ENCODE measurements around the gene PRMT9.

Gene PRMT9

GRCh38 chr4:147678796-147679549, 5.0 kb downstream of the PRMT9 start:
- DNase-seq = no peak

DNA sequence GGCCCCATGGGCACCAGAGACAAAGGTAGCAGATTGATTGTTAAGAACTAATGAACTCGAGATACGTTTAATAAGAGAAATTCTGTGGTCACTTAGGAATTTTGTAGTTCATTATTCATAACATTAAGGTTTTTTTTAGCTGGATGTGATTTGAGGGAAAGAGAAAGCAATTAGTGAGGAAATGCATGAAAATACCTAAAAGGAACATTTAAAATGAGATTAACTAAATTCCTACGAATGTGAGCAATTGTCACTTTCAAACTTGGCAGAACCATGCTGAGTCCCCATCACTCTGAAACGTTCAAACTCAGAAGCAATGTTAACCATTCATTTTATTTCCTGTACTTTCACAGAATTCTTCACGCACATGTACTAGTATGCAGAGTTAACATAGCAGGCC, 5.9 kb downstream of the PRMT9 start:
- no peak for DNase-seq

DNA sequence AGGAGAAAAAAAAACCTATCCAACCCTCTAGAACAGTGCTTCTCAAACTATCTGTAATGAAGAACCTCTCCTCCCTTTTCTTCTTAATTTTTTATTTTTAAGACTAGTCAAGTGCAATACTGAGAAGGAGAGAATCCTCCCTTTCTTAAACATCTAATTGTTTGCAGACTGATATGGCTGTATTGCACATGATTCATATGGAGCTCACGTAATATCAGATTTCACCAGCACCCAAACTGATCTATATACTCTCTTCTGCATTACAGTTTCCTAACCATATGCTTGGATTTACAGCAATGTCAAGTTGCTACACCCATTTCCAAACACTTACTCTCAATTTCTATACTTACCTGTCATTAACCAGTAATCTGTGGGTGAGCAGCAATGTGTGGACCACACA, 9.5 kb downstream of the PRMT9 start:
- no peak for DNase-seq

GRCh38 chr4:147674073-147674472, 9.9 kb downstream of the PRMT9 start:
- DNase-seq = no peak

GRCh38 chr4:147658501-147658900, 25.5 kb downstream of the PRMT9 start:
- no peak for DNase-seq

DNA sequence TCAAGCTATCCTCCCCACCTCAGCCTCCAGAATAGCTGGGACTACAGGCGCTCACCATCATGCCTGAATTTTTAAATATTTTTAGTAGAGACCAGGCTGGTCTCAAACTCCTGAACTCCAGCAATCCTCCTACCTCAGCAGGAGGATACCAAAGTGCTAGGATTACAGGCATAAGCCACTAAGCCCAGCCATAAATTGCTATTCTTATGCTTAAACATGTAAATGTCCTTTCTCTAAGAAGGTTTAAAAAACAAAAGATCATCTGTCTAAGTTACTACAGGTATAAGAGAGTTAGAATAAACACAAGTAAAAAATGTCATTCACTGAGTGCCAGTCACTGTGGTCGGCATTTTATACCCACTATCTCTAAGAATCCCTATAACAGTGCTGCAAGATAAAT, 28.3 kb downstream of the PRMT9 start:
- no peak for DNase-seq

DNA sequence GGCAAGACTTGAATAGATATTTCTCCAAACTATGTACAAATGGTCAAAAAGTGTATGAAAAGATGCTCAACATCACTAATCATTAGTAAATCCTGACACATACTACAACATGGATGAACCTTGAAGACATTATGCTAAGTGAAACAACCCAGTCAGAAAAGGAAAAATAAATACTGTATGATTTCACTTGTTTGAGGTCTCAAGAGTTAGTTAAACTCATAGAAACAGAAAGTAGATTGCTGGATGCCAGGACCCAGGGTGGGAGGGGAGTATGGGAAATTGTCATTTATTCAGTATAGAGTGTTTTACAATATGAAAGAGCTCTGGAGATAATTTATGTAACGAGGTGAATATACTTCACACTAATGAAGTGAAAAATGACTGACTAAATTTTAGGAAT, 32.4 kb downstream of the PRMT9 start:
- no peak for DNase-seq

GRCh38 chr4:147648656-147649055, 35.3 kb downstream of the PRMT9 start:
- DNase-seq = no peak

DNA sequence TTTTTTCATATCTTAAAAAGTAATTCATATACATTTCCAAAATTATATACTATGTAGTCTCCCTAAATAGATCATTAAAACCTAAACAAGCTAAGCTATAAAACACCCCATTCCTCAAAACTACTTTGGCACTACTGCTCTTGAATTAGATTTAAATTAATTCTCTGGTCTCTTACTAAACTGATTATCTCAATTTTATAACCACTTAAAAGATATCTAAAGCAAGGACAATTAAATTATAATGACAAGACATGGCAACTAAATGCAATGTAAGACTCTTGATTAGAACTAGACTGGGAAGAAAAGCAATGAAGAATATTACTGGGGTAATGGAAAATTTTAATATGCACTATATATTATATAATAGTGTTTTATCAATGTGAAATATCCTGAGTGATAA, 38.9 kb downstream of the PRMT9 start:
- no peak for DNase-seq

DNA sequence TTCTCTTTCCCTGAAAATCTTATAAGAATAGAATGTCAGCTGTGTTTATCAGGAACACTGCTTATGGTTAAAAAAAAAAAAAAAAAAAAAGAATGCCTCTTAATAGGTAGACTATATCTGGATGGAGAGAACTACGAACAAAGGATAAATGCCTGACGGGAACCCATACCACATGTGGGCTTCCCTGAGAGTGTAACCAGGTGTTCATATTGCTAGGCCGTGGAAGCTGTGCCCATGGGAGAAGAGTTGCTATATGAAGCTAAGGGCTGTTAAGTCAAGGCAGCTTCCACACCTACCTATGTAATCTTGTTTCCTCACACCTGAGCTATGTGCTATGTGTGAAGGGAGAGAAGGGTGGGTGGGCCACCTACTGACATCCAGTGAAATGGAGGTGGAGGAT, 39.5 kb downstream of the PRMT9 start:
- DNase-seq = no peak

- DNase-seq = no peak
Observed at GRCh38 chr4:147643616-147644015, 40.3 kb downstream of the PRMT9 start.

GRCh38 chr4:147640331-147640730, 43.6 kb downstream of the PRMT9 start:
- DNase-seq = no peak

- DNase-seq = no peak
Observed at GRCh38 chr4:147639388-147639787, 44.6 kb downstream of the PRMT9 start.

GRCh38 chr4:147638942-147639341, 45.0 kb downstream of the PRMT9 start:
- no peak for DNase-seq

- DNase-seq = no peak
Observed at GRCh38 chr4:147638365-147638764, 45.6 kb downstream of the PRMT9 start.

- DNase-seq = no peak
Observed at GRCh38 chr4:147635348-147635747, 48.6 kb downstream of the PRMT9 start.

- DNase-seq = no peak
Observed at GRCh38 chr4:147633643-147634042, 50.3 kb downstream of the PRMT9 start.

- DNase-seq = no peak
Observed at GRCh38 chr4:147633113-147633512, 50.9 kb downstream of the PRMT9 start.

- no peak for DNase-seq
Observed at GRCh38 chr4:147629783-147630730, 53.9 kb downstream of the PRMT9 start.

DNA sequence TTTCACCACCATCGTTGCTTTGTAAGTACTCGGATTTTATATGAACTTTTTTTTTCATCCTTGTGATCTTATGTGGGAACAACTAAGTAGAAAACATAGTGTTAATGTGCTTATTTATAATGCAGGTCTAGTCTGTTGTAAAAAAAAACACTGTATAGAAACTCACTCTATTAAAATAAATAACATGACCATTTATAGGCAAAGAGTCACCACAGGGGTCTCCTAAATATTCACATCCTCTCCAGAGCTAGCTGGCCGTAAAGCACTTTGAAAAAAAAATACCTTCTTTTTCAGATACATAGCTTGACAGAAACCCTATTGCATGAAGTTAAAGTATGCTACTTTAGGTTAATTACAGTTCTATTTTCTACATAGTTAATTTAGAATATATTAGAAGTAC, 55.5 kb downstream of the PRMT9 start:
- no peak for DNase-seq

DNA sequence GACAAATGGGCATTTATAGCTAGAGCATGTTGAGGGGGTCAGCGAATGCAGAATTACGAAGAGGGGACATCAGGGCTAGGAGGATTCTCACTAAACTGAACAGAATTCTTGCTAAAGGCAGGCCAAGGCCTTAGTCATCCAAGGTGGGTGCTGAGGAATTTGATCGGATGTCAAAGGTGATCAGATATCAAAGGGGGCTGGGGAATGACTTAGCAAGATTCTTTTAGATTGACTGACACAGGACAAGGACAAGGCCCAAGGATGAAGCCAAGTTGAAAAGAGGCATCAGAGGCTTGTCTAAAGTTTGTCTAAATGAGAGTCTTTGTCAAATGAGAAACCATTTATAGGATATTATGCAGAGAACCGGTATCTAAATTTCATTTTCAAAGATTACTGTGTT, 57.1 kb downstream of the PRMT9 start:
- no peak for DNase-seq

GRCh38 chr4:147625733-147626132, 58.2 kb downstream of the PRMT9 start:
- DNase-seq = no peak

DNA sequence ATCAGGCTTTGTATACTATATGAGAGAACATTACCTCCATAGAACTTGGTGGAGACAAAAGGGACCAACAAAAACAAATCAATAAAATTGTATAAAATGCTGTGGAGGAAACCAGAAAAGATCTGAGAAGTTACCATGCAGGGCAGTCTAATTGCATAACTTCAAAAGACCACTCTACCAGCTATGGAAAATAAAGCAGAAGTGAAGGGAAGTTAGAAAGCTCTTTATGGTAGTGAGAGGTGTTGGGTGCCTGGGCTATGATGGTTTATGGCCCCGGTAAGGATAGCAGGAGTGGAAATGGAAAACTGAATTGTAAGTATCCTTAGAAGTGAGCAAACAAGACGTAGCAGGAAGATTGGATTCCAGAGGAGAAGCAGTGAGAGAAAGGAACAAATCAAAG, 63.6 kb downstream of the PRMT9 start:
- no peak for DNase-seq

Data from NCI-H2171 (cell line).